GM21737 (cell line): ENCODE results near the gene DNAH3.
"Not testable (repeated sequence)": the region's sequence is repeated elsewhere in the genome, so short reads cannot be mapped to it uniquely, and the experiment has no call there.

Source experiments
- ATAC-seq: cut with Tn5 transposase; IDR thresholded peaks from one replicate; pipeline ENCODE4 v1.9.1; 2021; ENCODE audit warnings: mild to moderate bottlenecking, moderate library complexity; ENCODE audit not compliant: unreplicated experiment

The DNAH3 gene

DNA sequence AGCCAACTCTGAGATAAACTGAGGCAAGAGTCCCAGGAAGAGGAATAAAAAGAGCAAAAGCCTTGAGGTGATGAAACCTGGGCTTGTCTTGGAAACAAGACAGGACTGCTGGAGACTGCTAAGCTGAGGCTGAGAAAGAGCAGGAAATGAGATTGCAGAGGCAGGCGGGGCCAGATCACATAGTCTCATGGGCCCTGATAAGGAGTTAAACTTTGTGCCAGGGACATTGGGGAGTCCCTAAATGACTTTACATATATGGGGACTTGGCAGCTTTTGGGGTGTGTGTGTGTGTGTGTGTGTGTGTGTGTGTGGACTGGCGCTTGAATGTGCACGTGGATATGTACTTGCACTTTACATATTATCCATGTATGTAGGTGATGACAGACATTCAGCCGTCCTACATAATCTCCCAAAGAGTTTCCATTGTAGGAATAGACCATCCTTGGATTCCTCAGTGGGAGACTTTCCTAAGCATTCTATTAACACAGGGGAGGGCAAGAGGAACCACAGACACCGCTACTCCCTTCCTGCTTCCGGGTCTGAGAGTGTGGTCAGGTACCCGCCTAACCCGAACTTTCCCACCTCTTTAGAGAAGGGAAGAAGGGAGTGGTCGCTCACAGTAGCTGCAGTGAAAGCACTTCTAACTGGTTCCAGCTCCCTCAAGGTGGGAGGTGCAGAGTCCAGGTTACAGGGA lies 127.0 kb downstream of the DNAH3 start:
- no peak for ATAC-seq

DNA sequence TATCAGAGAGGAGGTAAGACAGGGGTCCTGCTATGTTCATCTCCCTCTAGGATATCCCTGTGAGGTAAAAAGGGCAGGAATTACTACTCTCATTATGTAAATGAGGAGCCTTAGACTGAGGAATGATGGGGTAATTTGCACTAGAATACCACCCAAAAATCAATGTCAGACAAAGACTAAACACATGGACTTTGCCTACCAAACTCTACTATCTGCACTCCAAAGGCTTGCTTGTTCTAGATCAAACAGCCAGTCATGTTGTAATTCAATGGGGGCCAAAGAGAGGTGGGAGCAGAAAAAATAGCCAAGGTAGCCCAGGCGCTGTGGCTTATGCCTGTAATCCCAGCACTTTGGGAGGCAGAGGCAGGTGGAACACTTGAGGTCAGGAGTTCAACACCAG lies 129.3 kb downstream of the DNAH3 start:
- ATAC-seq = no peak

DNA sequence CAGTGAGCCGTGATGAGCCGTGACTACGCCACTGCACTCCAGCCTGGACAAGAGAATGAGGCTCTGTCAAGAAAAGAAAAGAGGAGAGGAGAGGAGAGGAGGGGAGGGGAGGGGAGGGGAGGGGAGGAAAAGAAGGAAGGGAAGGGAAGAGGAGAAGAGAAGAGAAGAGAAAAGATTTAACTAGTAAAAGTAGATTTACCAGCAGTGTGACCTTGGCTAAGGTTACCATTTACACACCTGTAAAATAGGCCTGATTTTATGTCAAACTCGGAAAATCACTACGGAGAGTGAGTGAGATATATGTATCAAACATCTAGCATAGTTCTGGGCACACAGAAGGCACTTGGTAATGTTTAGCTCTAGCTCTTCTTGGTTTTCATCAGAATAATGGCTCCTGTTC lies 140.8 kb downstream of the DNAH3 start:
- no peak for ATAC-seq

- ATAC-seq = no peak
These were observed 145.6 kb downstream of the DNAH3 start for GRCh38 chr16:21005008-21005407.

DNA sequence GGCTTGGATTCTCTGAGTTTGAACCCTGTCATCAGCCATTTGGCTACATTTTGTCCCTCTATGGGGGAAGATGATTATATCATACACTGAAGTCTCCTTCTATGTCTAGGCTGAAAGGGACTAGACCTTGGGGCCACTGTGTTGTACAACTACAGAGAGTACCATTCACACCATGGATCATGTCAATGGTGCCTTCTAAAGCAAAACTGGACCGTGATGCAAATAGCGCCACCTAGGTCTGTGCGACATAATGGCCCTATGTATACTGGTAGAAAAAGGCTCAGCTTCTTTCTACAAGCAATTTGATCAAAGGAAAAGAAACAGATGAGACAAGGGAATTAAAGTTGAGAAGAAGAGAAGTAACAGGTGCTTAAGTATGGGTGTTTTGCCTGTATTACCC lies 149.4 kb downstream of the DNAH3 start:
- ATAC-seq = no peak

- no peak for ATAC-seq
These were observed 153.5 kb downstream of the DNAH3 start for GRCh38 chr16:20997147-20997546.

- no peak for ATAC-seq
These were observed 154.9 kb downstream of the DNAH3 start for GRCh38 chr16:20995711-20996110.

DNA sequence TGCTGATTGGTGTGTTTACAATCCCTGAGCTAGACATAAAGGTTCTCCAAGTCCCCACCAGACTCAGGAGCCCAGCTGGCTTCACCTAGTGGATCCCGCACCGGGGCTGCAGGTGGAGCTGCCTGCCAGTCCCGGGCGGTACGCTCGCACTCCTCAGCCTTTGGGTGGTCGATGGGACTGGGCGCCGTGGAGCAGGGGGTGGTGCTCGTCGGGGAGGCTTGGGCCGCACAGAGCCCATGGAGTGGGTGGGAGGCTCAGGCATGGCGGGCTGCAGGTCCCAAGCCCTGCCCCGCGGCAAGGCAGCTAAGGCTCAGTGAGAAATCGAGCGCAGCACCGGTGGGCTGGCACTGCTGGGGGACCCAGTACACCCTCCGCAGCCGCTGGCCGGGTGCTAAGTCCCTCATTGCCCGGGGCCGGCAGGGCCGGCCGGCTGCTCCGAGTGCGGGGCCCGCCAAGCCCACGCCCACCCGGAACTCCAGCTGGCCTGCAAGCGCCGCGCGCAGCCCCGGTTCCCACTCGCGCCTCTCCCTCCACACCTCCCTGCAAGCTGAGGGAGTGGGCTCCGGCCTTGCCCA lies 161.1 kb downstream of the DNAH3 start:
- not testable (repeated sequence) for ATAC-seq

- ATAC-seq = no peak
These were observed 163.6 kb downstream of the DNAH3 start for GRCh38 chr16:20987049-20987448.

DNA sequence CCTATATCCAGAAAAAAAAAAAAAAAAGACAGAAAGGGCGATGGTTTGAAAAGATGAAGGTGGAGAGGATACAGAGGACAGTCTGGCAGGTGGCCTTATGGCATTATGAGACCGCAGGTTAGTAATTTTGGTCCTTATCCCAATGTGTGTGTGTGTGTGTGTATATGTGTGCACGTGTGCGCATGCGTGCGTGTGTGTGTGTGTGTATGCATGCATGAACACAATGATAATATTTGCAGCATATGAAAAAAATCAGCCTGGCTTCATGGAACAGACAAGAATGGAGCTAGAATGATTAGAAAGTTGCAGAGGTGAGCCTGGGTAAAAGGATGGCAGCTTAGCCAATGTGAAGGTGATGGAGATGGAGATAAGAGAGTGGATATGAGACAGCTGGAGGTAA lies 166.6 kb downstream of the DNAH3 start:
- ATAC-seq = no peak

- no peak for ATAC-seq
These were observed 174.1 kb downstream of the DNAH3 start for GRCh38 chr16:20976576-20976975.

GRCh38 chr16:20973201-20973600 lies 177.4 kb downstream of the DNAH3 start:
- not testable (repeated sequence) for ATAC-seq

GRCh38 chr16:20971401-20971800 lies 179.2 kb downstream of the DNAH3 start:
- ATAC-seq = no peak

- ATAC-seq = no peak
These were observed 181.3 kb downstream of the DNAH3 start for GRCh38 chr16:20969386-20969785.

DNA sequence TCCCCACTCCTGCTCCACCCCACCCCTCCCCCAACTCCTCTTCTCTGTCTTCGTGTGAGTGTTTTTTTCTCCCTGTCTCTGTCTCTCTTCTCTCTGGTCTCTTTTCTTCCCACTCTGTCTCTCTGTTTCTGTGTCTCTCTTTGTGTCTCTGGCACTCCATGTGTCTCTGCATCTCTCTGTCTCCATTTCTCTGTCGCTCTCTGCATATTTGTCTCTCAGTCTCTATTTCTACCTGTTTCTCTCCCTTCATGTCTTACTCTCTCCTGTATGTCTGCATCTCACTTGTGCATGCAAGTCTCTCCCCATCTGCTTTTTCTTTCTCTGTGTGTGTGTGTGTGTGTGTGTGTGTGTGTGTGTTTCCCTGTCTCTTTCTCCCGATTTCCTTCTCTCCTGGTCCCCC lies 181.9 kb downstream of the DNAH3 start:
- ATAC-seq = no peak

GRCh38 chr16:20960899-20961298 lies 189.7 kb downstream of the DNAH3 start:
- ATAC-seq = no peak

DNA sequence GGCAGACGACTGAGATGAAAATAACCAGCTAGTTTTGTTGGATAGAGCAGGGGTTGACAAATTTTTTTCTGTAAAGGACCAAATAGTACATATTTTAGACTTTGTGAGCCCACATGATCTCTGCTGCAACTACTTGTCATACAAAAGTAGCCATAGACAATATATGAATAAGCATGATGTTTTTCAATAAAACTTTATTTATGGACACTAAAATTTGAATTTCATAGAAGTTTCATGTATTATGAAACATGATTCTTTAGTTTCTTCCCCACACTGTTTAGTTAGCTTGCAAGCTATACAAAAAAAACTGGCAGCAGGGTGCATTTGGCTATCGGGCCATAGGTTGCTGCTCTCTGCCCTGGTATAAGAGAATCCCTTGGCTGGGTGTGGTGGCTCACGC lies 193.5 kb downstream of the DNAH3 start:
- no peak for ATAC-seq

- ATAC-seq = no peak
These were observed 194.3 kb downstream of the DNAH3 start for GRCh38 chr16:20956319-20956718.

GRCh38 chr16:20954574-20954973 lies 196.1 kb downstream of the DNAH3 start:
- no peak for ATAC-seq

- no peak for ATAC-seq
These were observed 198.3 kb downstream of the DNAH3 start for GRCh38 chr16:20952139-20952920.

DNA sequence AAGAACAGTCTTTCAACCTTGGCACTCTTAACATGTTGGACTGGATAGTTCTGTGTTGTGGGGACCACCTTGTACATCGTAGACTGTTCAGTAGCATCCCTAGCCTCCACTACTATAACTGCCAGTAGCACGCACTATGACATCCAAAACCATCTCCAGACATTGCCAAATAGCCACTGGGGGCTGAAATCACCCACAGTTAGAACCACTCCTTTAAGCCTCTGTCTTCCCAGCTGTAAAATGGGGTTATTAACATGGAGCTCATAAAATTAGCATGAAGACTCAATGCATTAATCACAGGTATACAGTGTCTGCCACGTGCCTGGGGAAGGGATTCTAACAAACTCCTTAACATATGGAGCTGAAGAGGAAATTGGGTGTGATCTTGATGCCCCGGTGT lies 200.4 kb downstream of the DNAH3 start:
- no peak for ATAC-seq

GRCh38 chr16:20949660-20950059 lies 201.0 kb downstream of the DNAH3 start:
- no peak for ATAC-seq
